HG03571 (cell line): ENCODE measurements around the gene LAMB1.
"Not testable (repeated sequence)": the region's sequence is repeated elsewhere in the genome, so short reads cannot be mapped to it uniquely, and the experiment has no call there.

Source experiments
- ATAC-seq: cut with Tn5 transposase; IDR thresholded peaks from one replicate; pipeline ENCODE4 v1.9.1; 2021; ENCODE audit not compliant: unreplicated experiment

Gene LAMB1

DNA sequence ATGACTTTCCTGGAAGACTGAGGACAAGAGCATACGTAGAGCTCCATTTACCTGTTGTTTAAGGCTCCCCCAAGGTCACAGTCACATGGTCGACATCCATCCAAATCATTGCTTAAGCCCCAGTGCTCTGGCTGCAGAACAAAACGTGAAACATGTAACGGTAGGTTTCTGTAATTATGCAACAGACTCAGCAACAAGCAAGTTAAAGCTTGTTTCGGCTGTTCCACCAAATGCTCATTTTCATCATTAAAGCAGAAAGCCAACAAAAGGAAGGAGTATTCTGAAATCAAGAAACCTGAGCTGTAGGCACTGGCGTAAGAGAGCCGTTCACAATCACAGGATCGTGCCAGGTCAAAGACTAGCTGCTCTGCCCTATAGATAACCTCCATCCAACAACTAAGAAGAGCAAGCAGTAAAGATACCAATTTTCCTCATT, 30.0 kb downstream of the LAMB1 start:
- no peak for ATAC-seq

DNA sequence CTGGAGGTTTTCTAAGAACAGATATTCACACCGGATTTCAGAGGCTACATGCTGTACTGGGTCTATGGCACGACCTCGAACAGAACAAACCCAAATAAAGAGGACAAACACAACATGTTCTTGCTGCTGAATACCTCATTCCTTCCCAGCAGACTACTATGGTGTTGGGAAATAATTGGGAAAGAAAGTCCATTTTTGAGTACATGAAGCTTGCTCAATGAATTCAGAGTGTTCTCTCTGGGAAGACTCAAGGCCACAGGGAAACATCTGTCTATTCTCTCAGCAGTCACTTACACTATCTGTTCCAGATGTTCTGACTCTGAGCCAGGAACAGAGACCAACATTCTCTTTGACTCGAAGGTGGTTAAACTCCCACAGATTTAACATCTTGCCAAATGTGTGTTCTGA, 30.9 kb downstream of the LAMB1 start:
- no peak for ATAC-seq

DNA sequence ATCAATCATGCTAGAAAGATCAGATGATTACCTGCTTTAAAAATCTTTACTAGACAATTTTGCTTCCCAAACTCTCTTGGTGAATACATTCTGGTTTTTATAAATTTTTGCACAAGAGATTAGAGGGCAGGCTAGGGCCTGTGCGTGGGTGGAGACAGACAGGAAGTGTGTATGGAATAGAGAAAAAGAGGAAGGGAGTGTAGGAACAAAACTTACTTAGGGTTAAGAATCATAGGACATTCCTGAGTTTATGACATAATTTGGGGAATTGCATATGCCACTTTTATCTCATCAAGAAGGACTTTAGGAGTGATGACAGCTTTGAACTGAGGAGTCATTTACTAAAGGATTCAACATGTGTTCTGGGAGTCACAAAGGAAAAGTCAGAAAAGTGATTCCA, 31.3 kb downstream of the LAMB1 start:
- ATAC-seq, result no peak

DNA sequence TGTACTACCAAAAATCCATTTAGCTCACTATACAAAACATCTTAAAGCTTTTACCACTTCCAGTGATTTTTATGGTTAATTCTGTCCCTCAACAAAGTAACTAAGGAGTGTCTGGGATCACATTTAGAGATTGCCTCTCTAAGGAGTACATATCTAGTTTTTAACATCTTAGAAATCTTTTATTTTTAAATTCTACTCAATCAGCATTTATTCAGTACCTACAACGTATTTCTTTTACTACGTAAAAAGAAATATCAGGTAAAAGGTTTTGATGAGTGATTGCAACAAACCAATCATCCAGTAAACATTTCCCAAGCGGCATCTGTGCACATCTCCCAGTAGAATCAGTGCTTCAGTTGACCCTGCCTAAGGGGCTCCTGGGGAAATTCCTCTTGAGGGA, 31.9 kb downstream of the LAMB1 start:
- no peak for ATAC-seq

DNA sequence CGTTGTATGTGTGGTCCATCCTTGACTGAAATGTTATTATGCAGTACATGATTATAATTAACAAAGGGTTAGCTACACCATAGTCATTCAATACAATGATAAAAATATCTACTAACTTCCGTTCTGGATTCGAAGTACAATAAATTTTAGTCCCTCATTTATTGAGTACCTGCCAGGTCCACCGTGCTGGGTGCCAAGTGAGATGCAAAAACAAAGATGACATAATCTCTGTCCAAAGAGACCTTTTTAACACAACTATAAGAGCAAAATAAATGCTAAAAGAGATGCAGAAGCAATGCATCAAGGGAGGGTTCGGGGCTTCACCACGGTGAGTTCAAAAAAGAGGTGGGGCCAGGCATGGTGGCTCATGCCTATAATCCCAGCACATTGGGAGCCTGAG, 33.1 kb downstream of the LAMB1 start:
- no peak for ATAC-seq

DNA sequence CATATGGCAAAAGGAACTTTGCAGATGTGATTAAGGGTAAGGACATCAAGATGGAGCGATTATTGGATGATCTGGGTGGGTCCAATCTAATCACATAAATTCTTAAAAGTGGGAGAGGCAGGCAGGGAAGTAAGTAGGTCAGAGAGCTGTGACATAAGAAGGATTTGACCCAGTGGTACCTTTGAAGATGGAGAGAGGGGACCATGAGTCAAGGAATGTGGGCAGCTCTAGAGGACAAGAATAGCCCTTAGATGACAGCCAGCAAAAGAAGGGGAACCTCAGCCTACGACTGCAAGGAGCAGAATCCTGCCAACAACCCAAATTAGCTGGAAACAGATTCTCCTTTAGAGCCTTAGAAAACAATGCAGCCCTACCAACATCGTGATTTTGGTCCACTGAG, 34.5 kb downstream of the LAMB1 start:
- no peak for ATAC-seq

DNA sequence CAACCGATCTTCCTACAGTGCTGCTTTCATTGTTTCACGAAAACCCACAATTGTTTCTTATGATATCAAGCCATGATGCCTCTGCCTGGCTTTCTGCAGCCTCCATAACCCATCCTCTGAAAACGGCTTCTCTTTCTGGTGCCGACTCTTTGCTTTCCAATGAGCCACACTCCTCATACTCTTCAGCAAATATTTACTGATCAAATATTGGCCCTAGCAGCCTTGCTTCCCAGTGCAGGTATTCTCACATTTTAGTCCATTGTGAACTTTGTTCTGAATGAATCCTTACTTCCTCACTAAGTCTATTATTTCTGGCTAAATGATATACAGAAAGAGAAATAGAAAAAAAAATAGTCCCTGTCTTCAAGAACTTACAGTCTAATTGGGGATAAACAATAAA, 35.5 kb downstream of the LAMB1 start:
- no peak for ATAC-seq

DNA sequence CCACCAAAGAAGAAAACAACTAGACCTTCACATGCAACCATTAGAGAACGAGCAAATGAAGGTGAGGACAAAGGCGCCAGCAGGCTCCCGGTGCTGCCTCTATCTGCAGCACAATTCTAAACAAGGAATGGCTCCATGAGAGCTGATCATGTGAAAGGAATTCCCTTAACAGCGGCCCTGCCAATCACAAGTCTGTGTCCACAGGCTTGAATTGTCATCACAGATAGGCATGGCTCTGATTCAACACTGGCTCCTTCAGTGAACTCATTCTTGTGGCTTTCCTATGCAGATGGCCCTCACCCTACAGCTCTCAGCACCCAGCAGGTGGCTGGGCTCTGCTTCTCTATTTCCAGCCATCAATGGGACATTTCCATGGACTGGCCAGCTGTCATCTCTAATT, 36.2 kb downstream of the LAMB1 start:
- ATAC-seq, result no peak

DNA sequence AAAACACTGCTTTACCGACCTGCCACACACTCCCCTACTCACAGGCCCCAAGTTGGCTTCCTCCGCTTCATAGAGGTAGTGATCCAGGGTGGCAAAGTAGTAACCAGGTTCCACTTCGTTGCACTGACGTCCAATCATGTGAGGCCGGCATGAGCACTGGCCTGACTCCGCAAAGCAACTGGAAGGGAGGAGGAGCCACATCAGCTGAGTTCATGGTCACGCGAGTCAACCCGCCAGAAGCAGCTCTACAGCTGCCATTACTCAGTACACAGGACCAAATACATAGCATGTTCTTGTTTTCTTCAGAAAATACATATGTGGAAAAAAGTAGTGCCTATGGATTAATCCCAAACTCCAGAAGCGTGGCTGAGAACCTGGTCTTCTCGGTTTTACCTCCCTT, 38.5 kb downstream of the LAMB1 start:
- ATAC-seq, result no peak

DNA sequence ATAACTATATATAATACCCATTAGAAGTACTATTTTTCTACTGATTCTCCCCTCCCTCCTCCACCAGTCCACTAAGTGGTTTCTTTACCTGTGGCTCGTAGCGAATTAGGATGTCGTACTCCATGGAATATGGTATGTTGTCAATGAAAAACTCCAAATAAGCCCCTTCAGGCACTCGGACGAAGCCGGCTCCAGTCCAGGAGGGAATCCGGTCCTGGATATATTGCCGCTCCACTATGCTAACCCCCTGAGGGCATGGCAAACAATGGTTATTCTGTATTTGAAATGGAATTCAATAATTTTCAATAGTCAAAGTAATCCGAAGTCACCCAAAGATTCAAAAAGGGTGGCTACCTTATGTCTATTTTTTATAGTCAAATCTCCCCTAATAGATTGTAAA, 40.1 kb downstream of the LAMB1 start:
- no peak for ATAC-seq

DNA sequence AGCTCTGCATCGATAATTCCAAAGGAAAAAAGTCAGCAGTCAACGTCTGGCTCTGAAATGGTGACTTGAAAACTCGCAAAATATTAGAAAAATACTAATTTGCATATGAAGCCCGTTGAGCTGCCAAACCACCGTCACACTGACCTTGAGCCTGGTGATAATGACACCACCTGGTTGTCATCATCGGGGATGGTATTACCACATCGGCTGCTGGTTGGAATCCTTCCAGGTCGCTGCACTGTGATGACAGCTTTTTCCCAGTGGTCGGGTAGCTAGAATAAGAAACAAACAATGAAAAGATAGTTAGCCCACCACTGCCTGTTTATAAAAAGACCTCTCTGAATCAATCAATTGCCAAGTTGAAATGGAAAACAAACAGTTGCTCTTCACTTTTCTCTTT, 41.6 kb downstream of the LAMB1 start:
- no peak for ATAC-seq

DNA sequence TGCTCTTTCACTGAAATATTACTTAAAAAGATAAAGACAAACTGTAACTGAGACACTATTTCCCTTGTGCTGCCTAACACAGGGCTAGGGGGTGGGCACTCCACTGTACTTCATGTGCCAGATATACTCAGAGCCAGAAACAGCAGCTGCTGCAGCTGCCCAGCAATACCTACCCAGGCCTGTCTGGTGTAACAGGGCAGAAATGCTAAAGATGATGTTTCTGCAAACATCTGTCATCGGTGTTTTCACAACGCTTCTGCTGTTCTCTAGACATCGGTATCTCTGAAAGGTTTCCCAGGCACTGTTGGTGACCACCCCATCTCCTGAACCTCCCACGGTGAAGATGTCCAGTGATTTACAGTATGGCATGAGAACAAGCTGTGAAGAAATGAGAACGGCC, 42.7 kb downstream of the LAMB1 start:
- ATAC-seq, result no peak

DNA sequence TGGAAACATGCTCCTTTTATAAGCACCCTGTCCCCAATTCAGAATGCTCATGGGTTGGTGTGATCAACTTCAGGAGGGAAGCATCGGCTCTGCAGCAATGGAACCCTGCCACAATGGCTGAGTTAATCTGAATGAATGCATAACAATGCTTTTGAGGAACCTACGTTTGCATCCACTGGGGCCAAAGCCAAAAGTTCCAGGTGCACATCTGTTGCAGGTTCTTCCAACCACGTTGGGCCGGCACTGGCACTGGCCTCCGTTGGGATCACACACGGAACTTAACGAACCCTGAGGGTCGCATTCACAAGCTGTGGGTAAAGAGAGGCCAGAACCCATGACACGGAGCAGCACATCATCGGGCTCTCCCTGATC, 43.4 kb downstream of the LAMB1 start:
- no peak for ATAC-seq

DNA sequence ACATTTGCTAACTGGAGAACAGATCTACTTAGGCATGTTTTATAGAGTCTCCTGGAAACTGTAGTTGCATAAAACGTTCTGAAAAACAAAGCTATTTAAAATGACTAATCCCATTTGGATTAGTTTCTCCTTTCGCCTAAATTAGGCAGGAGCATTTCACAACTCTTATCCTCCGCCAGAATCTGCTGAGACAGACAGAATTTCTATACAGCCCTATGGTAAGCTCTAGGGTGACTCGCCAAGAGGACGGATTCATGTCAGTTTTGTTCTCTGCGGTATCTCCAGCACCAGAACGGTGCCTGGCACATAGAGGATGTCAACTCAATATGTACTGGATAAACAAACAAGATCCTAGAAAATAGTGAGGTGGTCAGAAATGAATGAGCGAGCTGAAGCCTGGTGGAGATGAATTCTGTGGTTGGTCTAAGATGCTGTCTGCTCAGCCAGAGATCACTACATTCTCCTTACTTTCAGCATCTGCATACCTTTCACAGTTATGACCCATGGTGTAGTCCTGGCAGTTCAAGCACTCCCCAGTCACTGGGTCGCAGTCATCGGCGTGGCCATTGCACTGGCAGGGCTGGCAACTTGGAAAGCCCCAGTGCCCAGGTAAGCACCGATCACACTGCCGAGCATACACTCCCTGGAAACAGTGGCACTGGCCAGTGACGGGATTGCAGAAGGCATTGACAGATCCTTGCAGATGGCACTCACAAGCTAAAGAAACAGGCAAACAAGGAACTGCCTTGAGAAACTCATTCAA, 44.0 kb downstream of the LAMB1 start:
- no peak for ATAC-seq

DNA sequence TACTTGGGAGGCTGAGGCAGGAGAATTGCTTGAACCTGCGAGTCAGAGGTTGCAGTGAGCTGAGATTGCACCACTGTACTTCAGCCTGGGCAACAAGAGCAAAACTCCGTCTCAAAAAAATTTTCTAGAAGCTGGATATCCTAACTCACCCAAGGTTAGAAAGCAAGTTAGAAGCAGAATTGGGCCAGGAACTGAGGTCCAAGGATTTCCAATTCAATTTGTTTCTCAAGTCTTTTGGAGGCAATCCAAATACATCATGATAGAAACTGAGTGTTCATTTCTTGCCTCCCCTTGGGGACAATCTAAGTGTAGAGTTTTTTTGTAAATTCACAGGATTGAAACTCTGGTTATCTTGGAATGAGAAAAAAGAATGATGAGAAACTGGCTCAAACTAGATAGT, 45.5 kb downstream of the LAMB1 start:
- ATAC-seq, result no peak

DNA sequence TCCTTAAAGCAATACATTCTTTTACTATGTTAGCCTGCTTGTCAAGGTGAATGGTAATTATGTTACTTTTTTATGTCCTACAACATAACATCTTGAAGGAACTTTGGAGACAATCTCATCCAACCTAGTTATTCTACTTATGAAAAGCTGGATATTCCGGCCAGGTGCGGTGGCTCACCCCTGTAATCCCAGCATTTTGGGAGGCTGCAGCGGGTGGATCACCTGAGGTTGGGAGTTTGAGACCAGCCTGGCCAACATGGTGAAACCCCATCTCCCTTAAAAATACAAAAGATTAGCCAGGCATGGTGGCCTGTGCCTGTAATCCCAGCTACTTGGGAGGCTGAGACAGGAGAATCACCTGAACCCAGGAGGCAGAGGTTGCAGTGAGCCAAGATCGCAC, 46.0 kb downstream of the LAMB1 start:
- not testable (repeated sequence) for ATAC-seq

DNA sequence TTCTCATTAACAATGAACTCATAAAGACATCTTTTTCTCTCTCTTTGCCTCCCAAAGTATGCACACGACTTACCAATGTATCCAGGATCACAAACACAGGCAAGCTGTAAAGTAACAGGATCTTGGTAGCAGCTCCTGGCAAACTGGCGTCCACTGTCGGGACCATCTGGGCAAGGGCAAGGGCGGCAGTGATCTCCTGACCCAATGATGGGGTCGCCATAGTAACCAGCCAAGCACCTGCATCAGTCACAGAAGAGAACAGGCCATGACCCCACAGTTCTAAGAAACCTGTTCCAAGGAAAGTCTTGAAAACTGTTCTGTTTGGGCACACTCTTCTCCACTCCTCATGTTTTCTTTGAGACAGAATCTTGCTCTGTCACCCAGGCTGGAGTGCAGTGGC, 47.6 kb downstream of the LAMB1 start:
- no peak for ATAC-seq

DNA sequence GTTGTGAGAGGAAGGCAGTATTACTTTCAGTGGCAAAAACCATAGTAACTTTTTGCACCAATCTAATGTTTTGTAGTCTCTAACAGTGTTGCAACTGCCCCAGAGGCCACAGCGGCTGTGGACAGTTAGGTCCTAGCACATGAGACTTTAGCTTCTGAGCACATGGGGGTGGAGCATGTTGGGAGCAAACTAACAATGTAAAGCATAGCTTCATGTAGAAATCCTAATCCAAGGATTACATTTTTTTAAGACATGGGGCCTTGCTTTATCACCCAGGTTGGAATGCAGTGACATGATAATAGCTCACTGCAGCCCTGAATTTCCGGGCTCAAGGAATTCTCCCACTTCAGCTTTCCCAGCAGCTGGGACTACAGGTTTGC, 49.0 kb downstream of the LAMB1 start:
- no peak for ATAC-seq

DNA sequence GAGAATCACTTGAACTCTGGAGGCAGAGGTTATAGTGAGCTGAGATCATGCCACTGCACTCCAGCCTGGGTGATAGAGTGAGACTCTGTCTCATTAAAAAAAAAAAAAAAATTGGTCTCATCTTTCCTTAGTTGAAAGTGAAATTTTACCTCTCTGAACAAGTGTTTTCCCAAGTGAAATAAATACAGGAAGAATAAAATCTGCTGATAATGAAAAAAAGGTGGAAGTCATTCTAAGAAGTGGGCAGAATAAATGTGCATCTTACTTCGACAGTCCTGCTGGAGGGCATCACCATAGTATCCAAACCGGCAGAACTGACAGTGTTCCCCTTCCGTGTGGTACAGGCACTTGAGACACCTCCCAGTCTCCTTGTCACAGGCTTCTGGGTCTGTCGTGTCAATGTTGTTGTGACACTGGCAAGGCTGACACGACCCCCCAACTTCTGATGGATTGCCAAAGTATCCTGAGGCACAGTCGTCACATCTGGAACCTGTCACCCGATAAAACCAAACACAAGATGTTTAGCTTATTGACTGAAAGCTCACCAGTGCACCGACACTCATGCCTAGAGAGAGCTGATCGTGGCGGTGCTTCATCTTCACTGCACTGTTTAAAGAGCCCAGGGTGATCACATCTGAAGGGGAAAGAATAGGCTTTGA, 49.6 kb downstream of the LAMB1 start:
- ATAC-seq, result no peak

DNA sequence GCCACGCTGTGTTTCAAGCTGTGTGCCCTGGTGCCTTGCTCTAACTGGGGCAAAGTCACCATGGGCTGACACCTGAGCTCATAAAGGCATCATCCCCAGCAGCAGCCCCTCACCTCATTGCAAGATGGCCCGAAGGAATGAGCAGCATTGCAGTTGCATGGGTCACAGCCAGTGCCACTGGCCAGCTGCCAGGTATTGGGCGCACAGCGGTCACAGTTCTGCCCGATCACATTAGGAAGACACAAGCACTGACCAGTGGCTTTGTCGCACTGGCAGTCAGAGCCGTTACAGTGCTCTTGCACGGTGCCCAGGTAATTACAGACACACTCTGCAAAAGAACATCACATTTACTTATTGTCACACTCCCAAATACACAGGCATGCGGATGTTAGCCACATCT, 51.1 kb downstream of the LAMB1 start:
- ATAC-seq, result no peak

DNA sequence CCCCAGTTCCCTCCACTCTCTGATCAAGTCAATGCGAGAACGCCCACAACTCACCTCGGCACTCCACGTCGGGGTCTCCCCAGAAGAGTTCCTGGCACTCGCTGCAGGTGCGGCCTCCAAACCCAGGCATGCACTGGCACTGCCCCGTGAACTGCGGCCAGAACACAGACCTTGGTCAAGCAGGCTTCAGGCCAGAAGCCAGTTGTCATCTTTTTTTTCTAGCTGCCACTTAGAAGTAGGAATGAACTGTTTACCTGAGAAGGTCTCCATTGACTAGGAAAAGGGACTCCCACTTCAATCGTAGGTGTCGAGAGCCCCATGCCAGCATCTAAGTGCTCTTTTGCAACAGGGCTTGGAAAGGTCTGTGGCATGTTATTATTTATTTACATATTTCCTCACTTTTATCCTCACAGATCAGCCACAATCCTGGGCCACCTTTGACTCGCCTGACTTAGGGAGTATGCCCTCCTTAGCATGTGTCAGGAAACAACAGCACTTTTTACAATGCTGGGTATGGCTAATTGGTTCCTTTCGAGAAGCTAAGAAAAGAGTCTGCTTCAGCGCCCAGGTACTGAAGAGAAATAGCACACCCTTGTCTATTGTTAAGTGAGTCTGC, 51.7 kb downstream of the LAMB1 start:
- ATAC-seq, result no peak

DNA sequence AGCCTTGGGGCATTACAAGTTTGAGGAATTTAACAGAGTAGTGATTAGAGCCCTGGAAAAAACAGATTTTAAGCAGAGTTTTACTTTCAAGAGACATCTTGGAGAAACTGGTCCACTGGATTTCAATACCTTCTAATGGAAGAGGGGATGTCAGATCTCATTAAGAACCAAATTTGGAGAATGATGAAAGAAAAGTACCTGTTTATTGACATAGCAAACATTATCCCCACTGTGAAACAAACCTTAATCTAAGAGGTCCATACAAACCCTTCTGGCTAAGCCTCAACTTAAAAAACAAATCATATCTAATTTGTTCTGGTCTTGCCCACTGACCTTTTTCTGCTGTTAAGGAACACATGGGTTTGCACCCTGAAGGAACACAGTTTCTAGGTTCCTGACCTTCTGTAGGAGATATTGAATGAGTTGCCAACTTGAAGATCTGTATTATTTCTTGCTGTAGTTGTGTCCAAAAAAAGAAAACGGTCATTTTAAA, 53.5 kb downstream of the LAMB1 start:
- ATAC-seq, result no peak
